HG03571 (cell line): Measurements from ENCODE around the gene SDHB.

Source experiments
- ATAC-seq: cut with Tn5 transposase; IDR thresholded peaks from one replicate; pipeline ENCODE4 v1.9.1; 2021; ENCODE audit not compliant: unreplicated experiment

Gene SDHB

GRCh38 chr1:17053685-17054410 lies at the start of gene SDHB:
TSS of gene SDHB (minus strand) at chr1:17054032. CDS start at chr1:17054019, 13 bp downstream.
- peak; percentile 94 for ATAC-seq

DNA sequence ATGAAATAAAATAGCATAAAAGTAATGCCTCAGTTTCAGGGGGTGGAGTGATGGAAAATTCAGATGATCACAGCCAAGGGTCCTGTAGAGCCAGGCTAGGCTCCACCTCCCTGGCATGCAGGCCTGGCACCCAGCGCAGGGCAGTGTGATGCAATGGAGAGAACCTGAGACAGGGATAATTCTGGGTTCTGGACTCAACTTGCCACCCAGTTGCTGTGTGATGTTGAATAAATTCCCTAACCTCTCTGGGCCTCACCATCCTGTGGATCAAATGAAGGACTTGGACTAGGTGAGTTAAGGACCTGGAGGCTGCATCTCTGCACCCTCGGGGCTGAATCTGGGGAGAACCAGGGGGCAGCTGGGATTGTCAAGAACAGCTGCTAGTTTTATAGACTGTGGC lies 48.4 kb upstream of the SDHB start:
- no peak for ATAC-seq

- ATAC-seq = no peak
Observed at GRCh38 chr1:17101261-17101660, 47.4 kb upstream of the SDHB start.

- ATAC-seq = no peak
Observed at GRCh38 chr1:17099616-17100340, 45.9 kb upstream of the SDHB start.

GRCh38 chr1:17098446-17099317 lies 44.9 kb upstream of the SDHB start:
- no peak for ATAC-seq

GRCh38 chr1:17097787-17098186 lies 44.0 kb upstream of the SDHB start:
- no peak for ATAC-seq

DNA sequence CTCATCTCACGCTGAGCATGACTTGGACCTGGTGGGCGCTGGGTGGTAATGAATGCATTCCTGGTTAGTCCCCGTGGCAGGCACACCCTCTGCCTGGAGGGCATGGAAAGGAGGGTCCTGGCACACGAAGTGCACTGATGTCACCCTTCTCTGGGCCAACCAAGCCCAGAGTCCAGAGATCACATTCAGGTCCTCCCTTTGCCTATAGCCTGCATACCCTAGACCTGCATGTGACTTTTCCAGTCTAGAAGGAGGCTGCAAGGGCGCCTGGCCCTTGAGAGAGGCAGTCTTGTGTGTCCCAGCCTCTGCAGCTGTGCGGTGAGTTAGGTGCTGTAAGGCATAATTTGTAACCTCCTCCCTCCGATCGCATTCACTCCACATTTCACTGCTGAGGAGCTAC lies 43.3 kb upstream of the SDHB start:
- no peak for ATAC-seq

GRCh38 chr1:17096584-17096983 lies 42.8 kb upstream of the SDHB start:
- ATAC-seq = no peak

DNA sequence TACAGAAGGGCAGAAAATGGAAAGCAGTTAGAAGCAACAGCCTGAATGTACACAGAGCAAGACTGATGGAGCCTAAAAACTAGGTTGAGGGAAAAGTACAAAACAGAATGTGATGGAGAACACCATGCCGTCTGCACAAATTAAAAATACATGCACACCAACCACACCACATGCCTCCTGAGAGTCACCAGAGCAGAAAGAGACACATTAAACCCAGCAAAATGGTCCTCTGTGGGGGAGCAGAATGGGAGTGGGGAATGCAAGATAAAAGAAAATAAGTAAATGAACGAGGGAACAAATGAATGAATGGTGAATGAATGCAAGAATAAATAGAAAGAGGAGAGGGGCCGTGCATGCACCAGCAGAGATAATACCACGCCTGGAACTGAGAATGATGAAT lies 41.3 kb upstream of the SDHB start:
- ATAC-seq = no peak

DNA sequence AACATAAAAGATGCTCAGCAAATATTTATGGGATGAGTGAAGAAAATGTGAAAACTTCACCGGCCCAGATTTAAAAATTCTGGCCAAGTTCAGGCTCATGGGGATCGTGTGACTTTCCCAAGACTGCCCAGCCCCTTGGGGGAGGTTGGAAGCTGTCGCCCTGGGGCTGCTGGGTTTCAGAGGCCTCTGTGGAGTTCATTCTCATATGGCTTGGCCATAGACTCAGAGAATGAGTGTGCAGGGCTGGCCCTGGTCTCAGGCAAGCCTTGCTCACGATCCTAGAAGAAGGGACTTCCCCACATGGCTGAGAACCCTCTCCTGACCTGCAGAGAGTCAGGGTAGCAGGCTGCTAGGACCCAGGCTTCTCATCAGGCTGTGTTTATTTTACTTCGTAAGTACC lies 40.8 kb upstream of the SDHB start:
- no peak for ATAC-seq

DNA sequence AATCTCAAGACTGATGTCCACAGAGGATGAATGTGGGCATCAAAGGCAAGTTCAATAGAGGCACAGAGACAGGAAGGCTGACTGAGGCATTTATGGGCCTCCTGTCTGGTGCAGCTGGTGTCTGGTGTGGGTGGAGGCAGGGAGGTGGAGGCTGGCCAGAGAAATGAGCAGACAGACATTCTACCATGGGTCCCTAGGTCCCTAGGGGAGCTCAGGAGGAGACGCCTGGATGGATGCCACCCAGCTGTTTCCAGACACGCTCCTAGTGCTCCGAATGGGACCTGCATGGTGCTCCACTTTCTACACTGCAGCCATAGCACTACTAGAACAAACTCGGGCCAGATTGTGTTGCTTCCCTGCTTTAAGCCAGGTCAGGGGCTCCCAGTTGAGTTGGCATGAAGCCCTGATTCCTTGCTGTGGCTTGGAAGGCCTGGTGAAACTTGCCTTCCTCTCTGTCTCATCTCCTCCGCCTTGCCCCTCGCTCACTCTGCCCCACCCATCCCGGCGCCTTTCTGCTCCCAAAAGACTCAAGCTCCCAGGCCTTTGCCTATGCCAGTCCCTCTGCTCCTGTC lies 40.1 kb upstream of the SDHB start:
- ATAC-seq = no peak

GRCh38 chr1:17091252-17091651 lies 37.4 kb upstream of the SDHB start:
- no peak for ATAC-seq

DNA sequence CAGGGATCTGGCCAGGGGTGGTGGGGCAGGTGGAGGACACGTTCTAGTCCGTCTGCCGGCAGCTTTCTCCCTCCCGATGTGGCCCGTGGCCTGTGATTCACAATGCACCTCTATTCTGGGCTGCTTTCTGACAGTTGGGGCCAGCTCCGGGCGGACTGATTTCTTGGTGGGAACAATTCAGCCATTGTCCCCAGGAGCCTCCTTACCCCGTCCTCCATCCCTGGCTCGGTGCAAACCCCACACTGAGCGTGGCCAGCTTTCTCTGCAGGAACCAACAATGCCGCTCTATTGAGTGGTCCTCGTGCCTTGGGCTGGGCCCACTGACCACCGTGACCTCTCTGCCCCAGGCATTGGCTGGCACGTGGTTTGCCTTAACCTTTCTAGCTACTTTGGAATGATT lies 35.7 kb upstream of the SDHB start:
- no peak for ATAC-seq

DNA sequence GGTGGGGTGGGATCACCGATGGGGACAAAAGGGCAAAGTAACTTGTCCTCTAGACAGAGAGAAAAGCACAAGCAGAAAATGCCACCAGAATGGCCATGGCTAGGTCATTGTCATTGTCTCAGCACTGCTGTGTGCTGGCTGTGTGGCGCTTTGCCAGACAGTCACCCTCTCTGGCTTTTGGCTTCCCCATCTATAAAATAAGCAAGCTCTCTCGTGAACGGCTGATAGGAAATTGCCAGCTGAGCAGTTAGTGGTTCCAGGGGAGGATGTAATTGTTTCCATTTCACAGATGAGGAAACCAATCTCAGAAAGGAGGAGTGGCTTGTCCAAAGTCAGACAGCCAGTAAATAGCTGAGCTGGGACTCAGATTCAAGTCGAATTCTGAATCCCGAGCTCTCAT lies 32.9 kb upstream of the SDHB start:
- ATAC-seq = no peak

DNA sequence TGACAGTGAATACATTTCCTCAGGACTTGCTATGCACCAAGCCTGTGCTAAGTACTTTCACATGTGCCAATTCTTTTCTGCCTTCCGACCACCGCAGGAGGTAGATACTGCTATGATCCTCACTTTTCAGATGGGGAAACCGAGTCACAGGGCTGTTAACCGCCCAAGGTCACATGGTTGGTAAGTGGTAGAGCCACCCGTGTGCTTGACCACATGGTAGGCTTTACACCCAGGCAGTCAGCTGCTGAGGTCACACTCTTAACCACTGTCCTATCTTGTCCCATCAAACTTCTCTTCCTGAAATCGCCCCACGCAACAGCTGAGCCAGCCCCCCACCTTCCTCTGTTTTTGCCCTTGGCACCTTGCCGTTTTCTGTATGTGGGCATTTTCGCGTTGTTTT lies 31.0 kb upstream of the SDHB start:
- ATAC-seq = no peak

- no peak for ATAC-seq
Observed at GRCh38 chr1:17082761-17083160, 28.9 kb upstream of the SDHB start.

DNA sequence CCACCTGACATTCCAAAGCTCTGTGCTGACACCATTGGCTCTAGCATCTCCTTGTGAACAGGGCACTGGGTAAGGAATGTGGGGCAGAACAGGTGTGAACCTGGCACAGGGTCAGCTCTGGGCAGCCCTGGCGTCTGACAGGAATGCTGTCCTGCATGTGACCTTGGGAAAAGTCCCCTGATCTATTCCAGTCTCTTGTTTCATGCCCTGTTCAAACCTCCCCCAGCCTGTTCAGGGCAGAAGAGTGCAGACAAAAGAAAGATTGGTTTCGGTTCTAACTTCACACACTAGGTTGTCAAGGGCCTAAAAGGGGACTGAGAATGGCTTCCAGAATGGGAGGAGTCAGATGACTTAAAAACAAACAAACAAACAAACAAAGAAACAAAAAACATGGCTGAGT lies 27.6 kb upstream of the SDHB start:
- ATAC-seq = no peak

DNA sequence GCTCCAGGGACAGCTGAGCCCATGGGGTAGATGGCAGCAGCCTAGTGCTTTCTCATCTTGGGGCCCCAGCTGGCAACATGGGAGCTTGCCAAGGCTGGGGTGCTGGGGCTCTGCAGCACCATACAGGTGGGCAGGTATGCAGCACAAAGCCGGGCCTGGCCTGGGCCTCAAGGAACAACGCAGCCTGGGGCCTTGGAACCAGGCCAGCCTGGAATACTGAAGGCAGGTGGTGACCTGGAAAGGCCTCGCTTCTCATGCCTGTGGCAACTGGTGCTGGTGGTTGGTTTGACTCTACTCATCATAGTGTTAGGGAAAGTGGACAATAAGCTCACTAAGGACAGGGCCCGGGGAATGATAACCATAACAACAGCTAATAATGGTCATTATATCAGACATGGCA lies 27.0 kb upstream of the SDHB start:
- ATAC-seq = no peak

DNA sequence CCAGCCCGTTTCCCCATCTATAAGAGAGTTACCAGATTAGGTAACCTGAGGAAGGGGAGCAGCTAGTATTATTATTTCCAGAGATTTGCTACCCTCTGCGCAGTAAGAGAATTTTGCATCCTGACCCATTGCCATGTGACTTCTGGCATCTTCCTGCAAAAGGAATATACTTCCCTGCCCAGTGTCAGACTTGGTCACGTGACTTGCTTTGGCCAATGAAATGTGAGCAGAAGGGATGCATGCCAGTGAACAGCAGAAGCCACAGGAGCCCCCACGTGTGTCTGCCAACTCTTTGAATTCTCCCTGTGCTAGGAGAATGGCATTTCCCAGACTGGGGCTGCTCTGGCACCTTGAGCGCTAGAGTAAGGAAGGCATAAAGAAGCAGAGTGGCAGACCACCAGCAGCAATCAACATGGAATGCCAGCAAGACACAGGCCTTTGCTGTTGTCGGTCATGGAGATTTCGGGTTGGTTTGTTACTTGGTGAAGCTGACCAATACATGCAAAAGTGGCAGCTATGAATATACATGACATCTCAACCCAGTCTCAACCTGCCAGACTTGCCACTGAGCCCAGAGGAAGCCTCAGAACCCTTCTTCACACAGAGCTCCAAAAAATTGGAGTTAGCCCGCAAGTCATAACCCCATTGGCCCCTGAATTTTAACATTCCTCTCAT lies 26.4 kb upstream of the SDHB start:
- no peak for ATAC-seq

DNA sequence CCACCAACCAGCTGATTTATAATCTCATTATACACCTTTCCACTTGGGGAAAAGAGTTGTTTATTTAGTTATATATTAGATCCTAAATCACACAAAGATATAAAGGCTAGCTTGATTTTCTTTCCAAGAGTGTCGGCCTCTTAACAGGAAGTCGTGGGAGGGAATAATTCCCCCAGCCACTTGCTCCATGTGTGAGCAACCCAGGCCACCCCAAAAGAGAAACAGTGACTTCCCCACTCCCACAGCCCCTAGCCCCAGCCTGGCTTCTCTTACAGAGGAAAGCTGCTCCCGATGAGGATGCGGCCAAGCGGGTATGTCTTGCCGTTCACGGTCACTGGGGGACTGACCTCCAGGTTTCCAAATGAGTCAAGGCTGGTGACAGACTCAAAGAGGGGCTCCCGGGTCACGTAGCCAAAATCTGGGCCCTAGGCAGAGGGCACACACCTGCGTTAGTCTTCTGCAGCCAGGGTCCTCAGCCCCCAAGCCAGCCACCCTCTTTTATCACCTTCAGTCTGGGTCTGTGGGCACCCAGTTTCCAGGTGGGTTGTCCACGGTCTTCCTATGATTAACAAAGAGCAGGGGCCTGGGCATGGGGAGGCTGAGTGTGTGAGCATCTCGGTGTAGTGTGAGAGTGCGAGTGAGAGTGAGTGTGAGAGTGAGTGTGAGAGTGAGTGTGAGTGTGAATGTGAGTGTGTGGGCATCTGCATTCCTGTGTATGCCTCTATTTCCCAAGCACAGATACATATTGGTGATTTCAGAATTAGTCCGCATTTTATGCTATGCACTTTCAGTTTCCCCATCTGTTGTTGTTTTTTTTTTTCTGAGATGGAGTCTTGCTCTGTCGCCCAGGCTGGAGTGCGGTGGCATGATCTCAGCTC lies 25.4 kb upstream of the SDHB start:
- ATAC-seq = no peak
